Fibroblast of skin of scalp (primary cell): Measurements from ENCODE around the gene ZNF100. TPM values are rescaled to one million over a fixed set of nuclear protein-coding genes. Genes with fewer than 3 reads are reported as not detected.
"Not testable (repeated sequence)": the region's sequence is repeated elsewhere in the genome, so short reads cannot be mapped to it uniquely, and the experiment has no call there.

Source experiments
- DNase-seq: peaks from one replicate; pipeline ENCODE4 v3.0.0-alpha.2; 2013
- polyA plus RNA-seq, 2 experiments: library from polyadenylated mRNA; unstranded; fragments of 120-200 nt; gene quantifications; one replicate each; pipeline ENCODE4 v1.2.1, GENCODE V29; 2013; ENCODE audit not compliant: insufficient read length in 2 of 2

Gene ZNF100
- 2.0 TPM for polyA plus RNA-seq (2013, experiment 1 of 2; ENCODE audit: insufficient read length)
- 1.9 TPM for polyA plus RNA-seq (2013, experiment 2 of 2; ENCODE audit: insufficient read length)

- DNase-seq, result peak; percentile 93
Measured at GRCh38 chr19:21767065-21767800, at the start of gene ZNF100. Gene ZNF100, minus strand, starts transcription at chr19:21767579. Its CDS starts 150 bp downstream, at chr19:21767429.

- DNase-seq, result no peak
Measured at GRCh38 chr19:21812448-21812847, 45.1 kb upstream of the ZNF100 start.

DNA sequence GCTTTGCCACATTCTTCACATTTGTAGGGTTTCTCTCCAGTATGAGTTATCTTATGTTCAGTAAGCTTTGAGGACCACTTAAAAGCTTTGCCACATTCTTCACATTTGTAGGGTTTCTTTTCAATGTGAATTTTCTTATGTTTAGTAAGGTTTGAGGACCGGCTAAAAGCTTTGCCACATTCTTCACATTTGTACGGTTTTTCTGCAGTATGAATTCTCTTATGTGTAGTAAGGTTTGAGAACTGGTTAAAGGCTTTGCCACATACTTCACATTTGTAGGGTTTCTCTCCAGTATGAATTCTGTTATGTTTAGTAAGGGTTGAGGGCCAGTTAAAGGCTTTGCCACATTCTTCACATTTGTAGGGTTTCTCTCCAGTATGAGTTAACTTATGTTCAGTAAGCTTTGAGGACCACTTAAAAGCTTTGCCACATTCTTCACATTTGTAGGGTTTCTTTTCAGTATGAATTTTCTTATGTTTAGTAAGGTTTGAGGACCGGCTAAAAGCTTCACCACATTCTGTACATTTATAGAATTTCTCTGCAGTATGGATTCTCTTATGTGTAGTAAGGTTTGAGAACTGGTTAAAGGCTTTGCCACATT is 41.1 kb upstream of the ZNF100 start:
- not testable (repeated sequence) for DNase-seq

DNA sequence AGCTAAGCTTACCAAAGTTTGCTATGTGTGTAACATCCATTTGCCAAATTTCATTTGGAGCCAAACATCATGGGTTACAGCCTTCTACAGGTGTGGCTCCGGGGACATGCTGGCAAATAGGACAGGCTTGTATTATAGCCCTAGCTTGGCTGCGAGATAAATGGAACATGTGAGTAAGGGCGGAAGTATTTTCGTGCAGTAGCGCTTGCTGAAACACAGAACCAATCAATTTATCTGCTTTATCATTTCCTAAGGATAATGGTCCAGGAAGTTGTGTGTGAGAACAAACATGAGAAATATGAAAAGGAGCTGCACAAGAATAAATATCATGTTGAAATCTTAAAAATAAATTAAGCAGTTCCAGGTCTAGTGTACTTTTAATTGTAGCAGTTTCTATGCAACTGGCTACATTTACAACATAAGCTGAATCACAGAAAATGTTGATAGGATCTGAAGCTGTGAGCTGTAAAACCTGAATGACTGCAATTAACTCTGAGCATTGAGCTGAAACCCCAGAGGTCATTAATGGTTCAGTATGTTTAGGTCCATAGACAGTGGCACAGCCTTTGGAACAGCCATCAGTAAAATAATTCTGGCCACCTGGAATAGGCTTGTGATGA is 22.2 kb upstream of the ZNF100 start:
- no peak for DNase-seq

DNA sequence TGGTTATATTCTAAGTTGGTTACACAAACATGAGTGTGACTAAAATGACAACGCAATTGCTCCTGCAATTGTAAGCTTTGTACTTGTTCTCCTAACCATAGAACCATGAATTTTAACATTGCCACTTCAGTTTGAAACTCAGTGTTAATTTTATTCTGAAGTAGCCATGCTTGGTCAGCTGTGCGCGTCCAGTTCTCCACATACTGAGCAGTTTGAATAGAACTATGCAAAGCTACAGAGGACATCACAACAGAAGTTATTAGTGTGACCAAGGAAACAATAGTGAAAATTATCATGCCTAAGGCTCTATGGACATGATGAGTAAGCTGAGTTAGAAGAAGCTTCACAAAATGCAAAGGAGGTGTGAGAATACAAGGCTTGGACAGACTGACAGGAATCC is 19.6 kb upstream of the ZNF100 start:
- no peak for DNase-seq

- DNase-seq, result not testable (repeated sequence)
Measured at GRCh38 chr19:21775792-21776191, 8.4 kb upstream of the ZNF100 start.

GRCh38 chr19:21766705-21767064 is 694 bp downstream of the ZNF100 start:
- not testable (repeated sequence) for DNase-seq

GRCh38 chr19:21765151-21765550 is 2.2 kb downstream of the ZNF100 start:
- DNase-seq, result no peak

- DNase-seq, result not testable (repeated sequence)
Measured at GRCh38 chr19:21761547-21761946, 5.8 kb downstream of the ZNF100 start.

- no peak for DNase-seq
Measured at GRCh38 chr19:21758296-21758695, 9.1 kb downstream of the ZNF100 start.

DNA sequence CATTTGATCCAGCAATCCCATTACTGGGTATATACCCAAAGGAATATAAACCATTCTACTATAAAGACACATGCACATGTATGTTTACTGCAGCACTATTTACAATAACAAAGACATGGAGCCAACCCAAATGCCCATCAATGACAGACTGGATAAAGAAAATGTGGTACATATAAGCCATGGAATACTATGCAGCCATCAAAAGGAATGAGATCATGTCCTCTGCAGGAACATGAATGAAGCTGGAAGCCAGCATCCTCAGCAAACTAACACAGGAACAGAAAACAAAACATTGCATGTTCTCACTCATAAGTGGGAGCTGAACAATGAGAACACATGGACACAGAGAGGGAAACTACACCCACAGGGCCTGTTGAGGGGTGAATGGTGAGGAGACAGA is 11.8 kb downstream of the ZNF100 start:
- not testable (repeated sequence) for DNase-seq

- DNase-seq, result peak; percentile 17
Measured at GRCh38 chr19:21751384-21751783, 16.0 kb downstream of the ZNF100 start.

DNA sequence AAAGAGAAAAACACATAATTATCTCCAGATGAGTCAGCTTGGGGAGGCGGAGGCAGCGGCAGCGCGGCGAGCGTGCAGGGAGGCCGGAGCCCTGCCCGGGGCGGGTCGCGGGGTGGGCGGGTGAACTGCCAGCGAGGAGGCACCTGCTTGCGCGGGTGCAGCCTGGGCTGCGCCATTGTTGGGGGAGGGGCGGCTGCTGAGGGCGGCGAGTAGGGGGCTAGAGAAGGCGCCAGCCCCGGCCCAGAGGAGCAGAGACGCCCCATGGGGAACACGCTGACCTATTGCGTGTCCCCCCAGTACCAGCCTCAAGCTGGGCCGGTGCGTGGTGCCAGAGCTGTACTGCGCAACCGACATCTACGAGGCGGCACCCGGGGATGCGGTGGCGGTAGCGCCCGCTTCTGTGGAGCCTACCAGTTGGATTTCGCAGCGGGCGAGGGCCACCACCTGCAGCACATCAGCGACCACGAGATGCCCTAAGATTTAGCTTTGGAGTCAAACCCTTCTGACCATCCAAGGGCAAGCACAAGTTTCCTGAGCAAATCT is 16.7 kb downstream of the ZNF100 start:
- DNase-seq, result no peak

DNA sequence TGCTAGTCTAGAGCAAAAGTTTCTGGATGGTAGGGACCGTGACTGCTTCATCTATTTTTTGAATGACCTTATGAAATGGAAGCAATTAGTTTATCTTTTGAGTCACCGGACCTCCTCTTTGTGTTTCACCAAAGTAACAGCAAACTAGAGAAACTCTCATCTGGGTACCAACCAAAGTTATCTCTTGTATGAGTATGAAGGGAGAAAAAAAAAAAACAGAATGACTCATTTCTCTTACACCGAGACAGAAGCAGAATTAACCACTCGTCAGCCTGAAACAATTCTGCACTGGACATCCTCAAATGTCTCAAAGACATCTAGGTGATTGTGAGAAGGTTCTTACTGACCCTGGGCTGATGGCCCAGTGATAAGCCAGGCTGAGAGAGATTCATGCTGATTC is 18.3 kb downstream of the ZNF100 start:
- no peak for DNase-seq

- DNase-seq, result no peak
Measured at GRCh38 chr19:21748088-21748487, 19.3 kb downstream of the ZNF100 start.

GRCh38 chr19:21740559-21740958 is 26.8 kb downstream of the ZNF100 start:
- no peak for DNase-seq

- DNase-seq, result not testable (repeated sequence)
Measured at GRCh38 chr19:21726942-21727747, 40.2 kb downstream of the ZNF100 start.

DNA sequence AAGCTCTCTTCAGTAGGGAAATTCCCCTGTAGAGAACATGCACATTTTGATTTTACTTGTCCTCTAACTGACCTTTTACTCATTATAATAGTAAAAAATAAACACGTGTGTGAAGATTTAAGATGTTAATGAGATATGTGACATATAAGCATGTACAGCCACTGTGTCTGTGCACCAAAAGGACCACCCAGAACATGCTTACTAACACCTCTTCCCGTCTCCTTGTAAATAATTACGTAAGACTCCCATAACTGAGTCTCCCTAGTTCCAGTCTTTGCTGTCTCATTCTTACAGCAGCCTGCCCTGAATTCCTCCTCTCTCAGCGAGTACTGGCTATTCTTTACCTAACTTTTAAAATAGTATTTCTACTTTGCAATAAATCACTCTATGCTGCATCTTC is 53.6 kb downstream of the ZNF100 start:
- DNase-seq, result no peak

DNA sequence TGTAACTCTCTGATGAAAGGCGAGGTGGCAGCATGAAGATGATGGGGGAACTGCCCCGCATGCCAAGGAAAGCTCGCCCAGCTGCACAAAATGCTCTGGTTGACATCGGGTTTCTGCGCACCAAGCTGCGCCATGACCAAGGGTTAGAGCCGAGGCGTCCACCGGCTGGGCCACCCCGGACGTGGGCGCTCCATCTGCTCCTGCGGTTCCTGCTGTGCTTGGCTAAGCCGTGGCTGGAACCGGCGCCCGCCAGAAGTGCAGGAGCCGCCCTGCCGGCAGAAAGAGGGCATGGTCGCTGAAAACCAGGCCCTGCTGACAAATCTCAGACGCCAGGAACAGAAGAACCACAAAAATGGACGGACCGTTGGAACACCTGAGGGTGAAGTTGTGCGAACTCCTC is 57.9 kb downstream of the ZNF100 start:
- no peak for DNase-seq

DNA sequence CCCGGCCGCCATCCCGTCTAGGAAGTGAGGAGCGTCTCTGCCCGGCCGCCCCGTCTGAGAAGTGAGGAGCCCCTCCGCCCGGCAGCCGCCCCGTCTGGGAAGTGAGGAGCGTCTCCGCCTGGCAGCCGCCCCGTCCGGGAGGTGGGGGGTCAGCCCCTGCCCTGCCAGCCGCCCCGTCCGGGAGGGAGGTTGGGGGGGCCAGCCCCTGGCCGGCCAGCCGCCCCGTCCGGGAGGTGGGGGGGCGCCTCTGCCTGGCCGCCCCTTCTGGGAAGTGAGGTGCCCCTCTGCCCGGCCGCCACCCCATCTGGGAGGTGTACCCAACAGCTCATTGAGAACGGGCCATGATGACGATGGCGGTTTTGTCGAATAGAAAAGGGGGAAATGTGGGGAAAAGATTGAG is 59.5 kb downstream of the ZNF100 start:
- DNase-seq, result not testable (repeated sequence)

- no peak for DNase-seq
Measured at GRCh38 chr19:21707065-21707464, 60.3 kb downstream of the ZNF100 start.

- no peak for DNase-seq
Measured at GRCh38 chr19:21705393-21705792, 62.0 kb downstream of the ZNF100 start.

DNA sequence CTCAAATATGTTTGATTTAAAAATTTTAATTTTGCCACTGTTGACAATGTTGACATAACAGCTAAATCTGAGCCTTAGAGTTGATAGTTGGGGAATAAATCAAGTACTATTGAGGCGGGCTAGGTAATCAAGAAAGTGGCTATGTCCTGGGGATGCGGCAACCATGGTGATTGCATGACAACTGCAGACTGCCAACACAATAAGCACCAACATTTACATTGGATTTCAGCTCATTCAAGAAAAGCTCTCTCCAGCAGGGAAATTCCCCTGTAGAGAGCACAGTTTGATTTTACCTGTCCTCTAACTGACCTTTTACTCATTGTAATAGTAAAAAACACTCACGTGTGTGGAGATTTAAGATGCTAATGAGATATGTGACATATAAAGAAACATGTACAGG is 63.1 kb downstream of the ZNF100 start:
- DNase-seq, result no peak
